Immature natural killer cell (primary cell): ENCODE results near the gene LMAN2. TPM values are rescaled to one million over a fixed set of nuclear protein-coding genes. Genes with fewer than 3 reads are reported as not detected.
A peak's percentile ranks its signal among the peaks of the same experiment; 100 is the strongest.
"Not testable (repeated sequence)": the region's sequence is repeated elsewhere in the genome, so short reads cannot be mapped to it uniquely, and the experiment has no call there.

ENCODE experiments used
- DNase-seq, 3 donors: peaks; one replicate each; pipeline ENCODE4 v3.0.0; 2022; ENCODE audit warnings: mixed read lengths in 1 of 3
- H3K27ac Mint-ChIP-seq, 6 donors: one replicate each; pipeline ENCODE4 v1.8.0; 2020; ENCODE audit warnings: mixed read lengths in 6 of 6, mild to moderate bottlenecking in 5 of 6, inconsistent platforms in 4 of 6, moderate library complexity in 3 of 6
- H3K27me3 Mint-ChIP-seq, 3 donors: one replicate each; pipeline ENCODE4 v1.8.0; 2020 to 2021; ENCODE audit warnings: low read depth in 3 of 3, mild to moderate bottlenecking in 3 of 3, mixed read lengths in 3 of 3, moderate library complexity in 3 of 3, inconsistent platforms in 1 of 3
- H3K36me3 Mint-ChIP-seq, 3 donors: one replicate each; pipeline ENCODE4 v1.8.0; 2020; ENCODE audit warnings: mixed read lengths in 3 of 3, inconsistent platforms in 2 of 3, mild to moderate bottlenecking in 2 of 3
- H3K4me1 Mint-ChIP-seq, 2 donors: one replicate each; pipeline ENCODE4 v1.8.0; 2020; ENCODE audit warnings: inconsistent platforms in 2 of 2, mild to moderate bottlenecking in 2 of 2, mixed read lengths in 2 of 2, moderate library complexity in 1 of 2
- H3K4me3 Mint-ChIP-seq, 5 donors: one replicate each; pipeline ENCODE4 v1.8.0; 2020; ENCODE audit warnings: mild to moderate bottlenecking in 5 of 5, mixed read lengths in 5 of 5, inconsistent platforms in 3 of 5, moderate library complexity in 3 of 5
- H3K9me3 Mint-ChIP-seq, 6 donors: one replicate each; pipeline ENCODE4 v1.8.0; 2020; ENCODE audit warnings: mild to moderate bottlenecking in 6 of 6, mixed read lengths in 6 of 6, inconsistent platforms in 4 of 6, moderate library complexity in 3 of 6
- polyA plus RNA-seq, 3 donors: library from polyadenylated mRNA; unstranded; fragments of 300-500 nt; fragmentation: Illumina TruSeq; gene quantifications; one replicate each; pipeline ENCODE4 v1.2.3, GENCODE V29; 2021

The LMAN2 gene
- polyA plus RNA-seq, 3 donors from 2014 or later, result 316 to 441 (median 409) TPM

DNA sequence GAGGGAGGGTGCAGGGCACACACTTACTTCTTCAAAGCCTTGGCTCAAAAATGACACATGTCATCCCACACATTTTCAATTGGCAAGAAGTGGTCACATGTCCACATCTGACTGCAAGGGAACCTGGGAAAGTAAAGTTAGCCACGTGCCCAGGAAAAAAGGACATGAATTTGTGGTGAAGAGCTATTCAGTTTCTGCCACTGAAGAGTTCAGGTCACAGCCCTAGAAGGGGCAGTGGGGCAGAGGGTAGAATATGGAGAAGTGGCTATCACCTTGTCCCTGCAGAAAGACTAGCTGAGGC lies 4.3 kb upstream of the LMAN2 start:
- H3K4me3 Mint-ChIP-seq, result no peak overlapping the region

DNA sequence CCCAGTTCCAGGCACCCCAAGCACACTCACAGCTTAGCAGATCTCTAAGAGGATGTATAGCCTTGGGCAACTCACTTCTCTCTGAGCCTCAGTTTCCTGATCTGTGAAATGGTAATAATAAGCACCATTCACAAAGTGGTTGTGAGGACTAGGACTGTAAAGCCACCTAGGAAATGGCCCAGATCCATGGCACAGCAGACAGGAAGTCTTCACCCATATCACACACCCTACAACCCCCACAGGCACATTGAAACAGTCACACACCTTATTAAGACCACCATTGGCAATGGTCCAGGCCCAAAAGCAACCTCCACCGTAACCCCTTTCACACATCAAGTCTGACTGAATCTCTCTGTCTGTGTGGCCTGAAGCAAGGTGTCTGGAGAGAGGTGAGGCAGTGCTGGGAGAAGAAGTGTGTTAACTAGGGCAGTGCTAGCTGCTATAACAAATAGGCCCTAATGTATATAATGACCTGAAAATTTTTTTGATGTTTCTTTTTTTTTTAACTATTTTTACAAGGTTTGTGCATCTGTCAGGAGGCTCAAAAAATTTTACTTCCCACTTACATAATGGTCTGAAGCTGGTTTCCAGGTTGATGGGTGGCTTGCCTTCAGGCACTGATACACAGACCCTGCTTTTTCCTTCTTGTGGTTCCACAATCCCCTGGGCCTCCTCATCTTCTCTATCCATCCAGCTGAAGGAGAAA lies 3.8 kb upstream of the LMAN2 start:
- H3K27ac Mint-ChIP-seq, result peak overlapping the region in 2 of 6 donors; percentile 8 to 43
- peaks cover 6 to 21% (median 15%) of the 10 kb centered on the region in 3 donors for H3K27me3 Mint-ChIP-seq
- no peaks in the 10 kb centered on the region for H3K9me3 Mint-ChIP-seq
- H3K4me1 Mint-ChIP-seq, result peaks cover 70 to 74% of the 10 kb centered on the region in 2 donors
- no peak for DNase-seq
- H3K4me3 Mint-ChIP-seq, result no peak overlapping the region
- no peaks in the 10 kb centered on the region for H3K36me3 Mint-ChIP-seq

More for the DNA sequence above, 4.3 kb upstream of the LMAN2 start:
- peaks cover 6 to 21% (median 15%) of the 10 kb centered on the region in 3 donors for H3K27me3 Mint-ChIP-seq
- no peaks in the 10 kb centered on the region for H3K36me3 Mint-ChIP-seq
- H3K9me3 Mint-ChIP-seq, result no peaks in the 10 kb centered on the region
- DNase-seq, result no peak
- H3K27ac Mint-ChIP-seq, result peak overlapping the region in 2 of 6 donors; percentile 35 to 74
- peaks cover 65 to 71% of the 10 kb centered on the region in 2 donors for H3K4me1 Mint-ChIP-seq

DNA sequence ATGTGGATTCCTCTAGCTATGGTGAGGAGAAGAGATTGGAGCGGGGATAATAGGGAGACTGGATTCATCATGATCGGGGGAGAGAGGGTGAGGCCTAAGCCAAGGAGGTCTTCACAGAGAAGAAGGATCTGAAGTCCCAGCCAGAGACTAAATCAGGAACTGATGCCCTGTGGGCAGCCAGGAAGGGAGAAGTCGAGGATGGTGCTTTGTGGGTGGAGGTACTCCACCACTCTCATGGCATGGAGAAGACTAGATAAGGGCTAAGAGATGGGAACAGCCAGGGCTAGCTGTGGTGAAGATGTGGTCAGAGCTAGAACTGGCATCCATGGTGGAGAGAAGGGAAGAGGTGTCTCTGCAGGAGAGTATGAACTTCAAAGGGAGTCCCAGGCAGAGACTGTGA lies 3.2 kb upstream of the LMAN2 start:
- peaks cover 70 to 74% of the 10 kb centered on the region in 2 donors for H3K4me1 Mint-ChIP-seq
- peaks cover 6 to 21% (median 15%) of the 10 kb centered on the region in 3 donors for H3K27me3 Mint-ChIP-seq
- peaks cover 0 to 2% (median 0%) of the 10 kb centered on the region in 3 donors for H3K36me3 Mint-ChIP-seq
- H3K27ac Mint-ChIP-seq, result peak overlapping the region in 3 of 6 donors; percentile 2 to 76 (median 43)
- H3K9me3 Mint-ChIP-seq, result no peaks in the 10 kb centered on the region
- H3K4me3 Mint-ChIP-seq, result no peak overlapping the region
- no peak for DNase-seq

DNA sequence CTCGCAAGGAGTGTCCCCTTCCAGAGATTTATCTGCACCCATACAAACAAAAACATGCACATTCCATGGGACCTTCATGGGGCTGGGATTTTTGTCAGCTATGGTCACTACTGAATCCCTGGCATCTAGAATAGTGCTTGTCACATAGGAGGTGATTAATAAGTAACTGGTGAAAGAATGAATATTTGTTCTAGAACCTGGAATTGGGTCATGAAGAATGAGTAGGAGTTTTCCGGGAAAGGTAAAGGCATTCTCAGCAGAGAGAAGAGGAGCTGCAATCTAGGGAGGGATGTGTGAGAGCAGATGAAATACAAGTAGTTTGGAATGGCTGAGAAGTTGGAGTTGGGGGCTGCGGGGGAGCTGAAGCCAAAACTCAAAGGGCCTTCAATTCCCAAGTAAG lies 2.8 kb upstream of the LMAN2 start:
- Mint-ChIP-seq H3K36me3 (peaks cover 0 to 3% (median under 1%) of the 10 kb centered on the region in 3 donors), H3K27ac (no peak overlapping the region), H3K27me3 (peaks cover 6 to 21% (median 15%) of the 10 kb centered on the region in 3 donors), H3K4me1 (peaks cover 70 to 74% of the 10 kb centered on the region in 2 donors), H3K9me3 (no peaks in the 10 kb centered on the region), H3K4me3 (no peak overlapping the region)
- no peak for DNase-seq

DNA sequence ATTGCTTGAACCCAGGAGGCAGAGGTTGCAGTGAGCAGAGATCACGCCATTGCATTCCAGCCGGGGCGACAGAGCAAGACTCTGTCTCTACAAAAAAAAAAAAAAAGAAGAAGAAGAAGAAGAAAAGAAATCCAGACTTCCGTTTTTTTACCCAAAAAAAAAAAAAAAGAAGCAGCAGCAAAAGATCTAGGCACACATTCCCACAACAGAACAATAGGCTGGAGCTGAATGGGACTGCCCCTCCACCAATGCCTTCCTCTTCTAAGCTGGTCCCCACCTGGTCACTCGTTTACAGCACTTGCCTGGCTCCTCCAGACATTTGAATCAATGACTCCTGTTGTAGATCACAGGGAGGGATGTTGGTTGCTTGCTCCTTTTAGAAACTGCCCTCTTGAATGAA lies 1.6 kb upstream of the LMAN2 start:
- H3K36me3 Mint-ChIP-seq, result peaks cover 0 to 5% (median 3%) of the 10 kb centered on the region in 3 donors
- peaks cover 63 to 67% of the 10 kb centered on the region in 2 donors for H3K4me1 Mint-ChIP-seq
- peak overlapping the region in 3 of 5 donors; percentile 43 to 49 (median 46) for H3K4me3 Mint-ChIP-seq
- no peaks in the 10 kb centered on the region for H3K9me3 Mint-ChIP-seq
- DNase-seq, result no peak
- H3K27ac Mint-ChIP-seq, result peak overlapping the region in 1 of 6 donors; percentile 49
- H3K27me3 Mint-ChIP-seq, result peaks cover 6 to 15% (median 7%) of the 10 kb centered on the region in 3 donors

DNA sequence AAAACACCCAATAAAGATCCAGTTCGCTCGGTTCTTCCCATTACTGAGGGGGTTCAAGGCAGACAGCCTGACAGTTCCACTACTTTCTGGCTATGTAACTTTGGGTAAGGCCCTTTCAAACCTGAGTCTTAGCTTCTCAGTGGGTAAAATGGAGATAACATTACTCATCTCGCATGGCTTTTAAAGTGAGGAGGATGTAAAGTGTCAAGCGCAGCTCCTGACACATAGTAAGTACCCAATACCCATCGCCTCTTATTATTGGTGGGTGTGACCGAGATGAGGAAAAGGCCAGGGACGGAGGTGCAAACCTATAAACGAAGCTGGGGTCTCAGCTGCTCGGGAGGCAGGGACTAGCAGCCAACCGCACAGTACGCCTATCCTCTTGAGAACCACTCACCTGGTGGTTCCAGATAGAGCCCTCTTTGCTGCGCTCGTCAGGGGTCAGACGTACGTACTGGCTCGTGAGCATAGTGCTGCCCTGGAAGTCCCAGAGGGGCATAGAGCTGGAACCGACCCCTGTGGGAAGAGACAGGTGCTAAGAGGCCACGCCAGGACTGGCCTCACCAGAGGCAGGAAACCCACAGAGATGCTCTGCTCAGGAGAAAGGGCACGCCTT lies 584 bp downstream of the LMAN2 start:
- H3K4me1 Mint-ChIP-seq, result peaks cover 58 to 62% of the 10 kb centered on the region in 2 donors
- DNase-seq, result no peak
- H3K27me3 Mint-ChIP-seq, result peaks cover 1 to 5% (median 3%) of the 10 kb centered on the region in 3 donors

DNA sequence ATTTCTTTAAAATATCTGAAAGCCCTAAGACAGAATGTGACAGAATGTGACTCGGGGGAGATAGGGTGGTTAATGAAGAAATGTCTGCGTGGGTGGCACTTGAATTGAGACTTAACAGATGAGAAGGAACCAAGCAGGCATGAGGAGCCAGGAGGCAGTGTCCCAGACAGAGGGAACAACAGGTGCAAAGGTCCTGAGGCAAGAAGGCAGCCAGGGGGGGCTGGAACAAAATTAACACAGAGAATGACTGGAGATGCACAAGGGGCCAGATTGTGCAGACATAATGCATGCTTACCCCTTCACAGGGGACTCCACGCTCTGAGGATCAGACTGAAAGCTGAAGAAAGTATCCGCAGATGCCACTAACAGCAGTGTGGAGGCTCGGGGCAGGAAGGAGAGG lies 1.7 kb downstream of the LMAN2 start:
- Mint-ChIP-seq H3K27me3 (peaks cover 1 to 5% (median 3%) of the 10 kb centered on the region in 3 donors), H3K4me1 (peaks cover 50 to 52% of the 10 kb centered on the region in 2 donors), H3K9me3 (no peaks in the 10 kb centered on the region), H3K27ac (peak overlapping the region; percentile 63 to 99 (median 86)), H3K36me3 (peaks cover 0 to 19% (median 12%) of the 10 kb centered on the region in 3 donors), H3K4me3 (peak overlapping the region; percentile 82 to 100 (median 99))
- no peak for DNase-seq

More for the DNA sequence above, 584 bp downstream of the LMAN2 start:
- Mint-ChIP-seq H3K27ac (peak overlapping the region; percentile 98 to 100 (median 99)), H3K4me3 (peak overlapping the region; percentile 96 to 100 (median 99)), H3K36me3 (peaks cover 0 to 19% (median 12%) of the 10 kb centered on the region in 3 donors), H3K9me3 (no peaks in the 10 kb centered on the region)

DNA sequence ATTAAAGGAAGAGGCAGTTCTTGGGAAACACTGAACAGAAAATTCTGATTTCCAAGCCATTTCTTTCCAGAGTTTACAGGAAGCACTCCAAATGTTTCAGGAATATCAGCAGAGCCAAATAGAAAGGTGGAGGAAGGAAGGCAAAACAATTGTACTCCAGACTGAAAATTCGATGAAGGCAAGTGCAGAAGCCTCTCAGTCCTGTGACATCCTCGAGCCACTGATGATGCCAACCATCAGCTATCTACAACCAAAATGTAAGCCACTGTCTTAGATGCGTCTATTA lies 2.2 kb downstream of the LMAN2 start:
- no peak for DNase-seq
- peaks cover 47 to 52% of the 10 kb centered on the region in 2 donors for H3K4me1 Mint-ChIP-seq
- H3K9me3 Mint-ChIP-seq, result no peaks in the 10 kb centered on the region
- peak overlapping the region; percentile 82 to 100 (median 99) for H3K4me3 Mint-ChIP-seq
- peak overlapping the region in 3 of 6 donors; percentile 80 to 89 (median 84) for H3K27ac Mint-ChIP-seq
- H3K27me3 Mint-ChIP-seq, result peaks cover 1 to 5% (median 3%) of the 10 kb centered on the region in 3 donors
- peaks cover 0 to 19% (median 12%) of the 10 kb centered on the region in 3 donors for H3K36me3 Mint-ChIP-seq

DNA sequence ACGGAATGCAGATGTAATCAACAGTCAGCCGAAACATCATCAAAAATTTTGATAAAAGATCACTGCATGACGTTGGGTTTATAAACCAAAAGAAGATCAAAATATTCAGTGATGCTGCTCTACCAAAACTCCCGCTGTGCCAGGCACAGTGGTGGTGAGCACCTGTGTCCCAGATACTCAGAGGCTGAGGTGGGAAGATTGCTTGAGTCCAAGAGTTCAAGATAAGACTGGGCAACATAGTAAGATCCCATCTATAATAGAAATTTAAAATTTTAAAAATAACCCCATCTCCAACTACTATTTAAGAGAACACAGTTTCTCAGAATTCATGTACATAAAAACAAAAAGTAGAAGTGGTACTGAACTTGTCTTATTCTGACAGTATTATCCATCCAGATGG lies 3.8 kb downstream of the LMAN2 start:
- Mint-ChIP-seq H3K27me3 (peaks cover 1 to 5% (median 1%) of the 10 kb centered on the region in 3 donors), H3K27ac (peak overlapping the region in 1 of 6 donors; percentile 29), H3K4me3 (no peak overlapping the region), H3K36me3 (peaks cover 5 to 25% (median 12%) of the 10 kb centered on the region in 3 donors), H3K4me1 (peaks cover 50 to 59% of the 10 kb centered on the region in 2 donors), H3K9me3 (no peaks in the 10 kb centered on the region)
- no peak for DNase-seq

DNA sequence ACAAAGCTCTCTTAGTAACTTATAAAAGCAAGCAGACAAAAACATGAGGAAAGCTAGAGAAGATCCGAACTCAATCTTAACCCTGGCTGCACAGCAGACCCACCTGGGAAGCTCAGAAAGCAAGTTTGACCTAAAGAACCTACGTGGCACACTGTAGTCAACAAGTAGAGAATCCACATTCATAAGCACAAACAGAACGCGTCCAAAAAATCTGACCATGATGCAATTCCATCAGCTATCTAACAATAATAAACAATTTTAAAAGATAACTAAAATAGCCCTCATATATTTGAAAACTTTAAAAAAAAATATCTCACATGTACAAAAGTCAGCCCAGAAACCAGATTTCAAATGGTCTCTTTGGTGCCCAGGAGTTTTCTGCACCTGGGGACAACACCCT lies 4.6 kb downstream of the LMAN2 start:
- Mint-ChIP-seq H3K27me3 (peaks cover 1 to 5% (median 1%) of the 10 kb centered on the region in 3 donors), H3K27ac (peak overlapping the region in 2 of 6 donors; percentile 21 to 62), H3K4me3 (no peak overlapping the region), H3K4me1 (peaks cover 45 to 55% of the 10 kb centered on the region in 2 donors), H3K9me3 (no peaks in the 10 kb centered on the region), H3K36me3 (peaks cover 7 to 25% (median 12%) of the 10 kb centered on the region in 3 donors)
- DNase-seq, result no peak

DNA sequence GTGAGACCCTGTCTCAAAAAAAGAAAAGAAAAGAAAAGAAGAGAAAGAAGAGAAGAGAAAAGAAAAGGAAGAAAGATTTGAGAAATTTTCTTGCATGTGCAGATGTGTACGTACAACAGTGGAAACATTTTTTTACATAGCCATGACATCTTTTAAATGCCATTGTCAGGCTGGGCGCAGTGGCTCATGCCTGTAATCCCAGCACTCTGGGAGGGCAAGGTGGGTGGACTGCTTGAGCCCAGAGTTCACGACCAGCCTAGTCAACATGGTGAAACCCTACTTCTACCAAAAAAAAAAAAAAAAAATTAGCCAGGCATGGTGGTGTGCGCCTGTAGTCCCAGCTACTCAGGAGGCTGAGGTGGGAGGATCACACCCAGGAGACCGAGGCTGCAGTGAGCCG lies 6.6 kb downstream of the LMAN2 start:
- DNase-seq, result no peak
- Mint-ChIP-seq H3K27ac (no peak overlapping the region), H3K4me1 (peaks cover 31 to 42% of the 10 kb centered on the region in 2 donors), H3K27me3 (peaks cover 0 to 2% (median 0%) of the 10 kb centered on the region in 3 donors), H3K9me3 (no peaks in the 10 kb centered on the region), H3K4me3 (no peak overlapping the region), H3K36me3 (peaks cover 13 to 33% (median 16%) of the 10 kb centered on the region in 3 donors)

DNA sequence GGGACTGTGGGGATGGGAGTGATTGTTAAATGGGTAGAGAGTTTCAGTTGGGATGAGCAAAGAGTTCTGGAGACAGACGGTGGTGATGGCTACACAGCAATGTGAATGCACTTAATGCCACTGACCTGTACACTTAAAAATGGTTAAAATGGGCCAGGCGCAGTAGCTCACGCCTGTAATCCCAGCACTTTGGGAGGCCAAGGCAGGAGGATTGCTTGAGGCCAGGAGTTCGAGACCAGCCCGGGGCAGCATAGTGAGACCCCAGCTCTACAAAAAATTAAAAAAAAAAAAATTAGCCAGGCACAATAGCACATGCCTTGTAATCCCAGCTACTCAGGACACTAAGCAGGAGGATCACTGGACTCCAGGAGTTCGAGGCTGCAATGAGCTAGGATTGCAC lies 7.7 kb downstream of the LMAN2 start:
- Mint-ChIP-seq H3K9me3 (no peaks in the 10 kb centered on the region), H3K27ac (no peak overlapping the region), H3K4me1 (peaks cover 31 to 42% of the 10 kb centered on the region in 2 donors), H3K4me3 (no peak overlapping the region), H3K36me3 (peaks cover 16 to 37% (median 22%) of the 10 kb centered on the region in 3 donors), H3K27me3 (peaks cover 0 to 3% (median 0%) of the 10 kb centered on the region in 3 donors)
- DNase-seq, result no peak

DNA sequence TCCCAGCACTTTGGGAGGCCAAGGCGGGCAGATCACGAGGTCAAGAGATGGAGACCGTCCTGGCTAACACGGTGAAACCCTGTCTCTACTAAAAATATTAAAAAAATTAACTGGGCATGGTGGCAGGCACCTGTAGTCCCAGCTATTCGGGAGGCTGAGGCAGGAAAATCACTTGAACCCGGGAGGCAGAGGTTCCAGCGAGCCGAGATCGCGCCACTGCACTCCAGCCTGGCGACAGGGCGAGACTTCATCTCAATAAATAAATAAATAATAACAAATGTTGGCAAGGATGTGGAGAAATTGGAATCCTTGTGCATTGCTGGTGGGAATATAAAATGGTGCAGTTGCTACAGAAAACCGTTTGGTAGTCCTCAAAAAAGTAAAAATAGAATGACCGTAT lies 8.5 kb downstream of the LMAN2 start:
- not testable (repeated sequence) for DNase-seq, H3K4me3 Mint-ChIP-seq, H3K27ac Mint-ChIP-seq, H3K27me3 Mint-ChIP-seq, H3K9me3 Mint-ChIP-seq
- Mint-ChIP-seq H3K36me3 (peaks cover 16 to 39% (median 22%) of the 10 kb centered on the region in 3 donors), H3K4me1 (peaks cover 37 to 49% of the 10 kb centered on the region in 2 donors)

DNA sequence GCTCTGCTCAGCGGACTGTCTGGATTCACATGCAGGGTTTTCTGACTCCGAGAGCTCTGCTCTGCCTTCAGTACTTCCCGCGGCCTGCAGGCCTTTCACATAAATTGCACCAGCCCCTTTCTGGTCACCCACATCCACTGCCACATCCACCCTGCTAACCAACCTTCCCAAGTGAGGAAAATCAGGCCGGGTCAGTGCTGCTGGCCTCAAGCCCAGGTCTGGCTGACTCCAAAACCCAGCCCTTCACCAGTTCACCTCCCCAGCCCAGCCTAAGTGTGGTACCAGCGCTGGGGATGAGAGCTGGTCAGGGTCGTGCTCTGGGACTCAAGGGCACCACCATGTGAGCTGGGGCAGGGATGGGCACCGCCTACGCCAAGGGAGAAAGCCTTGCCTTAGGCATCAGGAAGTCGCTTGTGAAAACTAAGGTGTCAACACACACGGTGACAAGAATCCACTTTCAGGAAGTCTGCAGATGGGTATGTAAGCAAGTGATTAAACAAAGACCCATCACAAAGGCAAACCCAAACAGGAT lies 12.3 kb downstream of the LMAN2 start:
- H3K4me1 Mint-ChIP-seq, result peaks cover 44 to 47% of the 10 kb centered on the region in 2 donors
- no peaks in the 10 kb centered on the region for H3K9me3 Mint-ChIP-seq
- H3K36me3 Mint-ChIP-seq, result peaks cover 16 to 52% (median 41%) of the 10 kb centered on the region in 3 donors
- peak; percentile 57 to 60 (median 58) for DNase-seq
- peak overlapping the region; percentile 53 to 80 (median 75) for H3K4me3 Mint-ChIP-seq
- H3K27ac Mint-ChIP-seq, result peak overlapping the region; percentile 69 to 89 (median 78)
- peaks cover 0 to 6% (median 4%) of the 10 kb centered on the region in 3 donors for H3K27me3 Mint-ChIP-seq
